Erythroblast (primary cell): ENCODE data around the gene ARID1B.

Experiments
- GATA1 ChIP-seq: IDR thresholded peaks from 2 replicates; pipeline ENCODE4 v1.6.1; 2011; ENCODE audit warnings: low read depth, mild to moderate bottlenecking, control low read depth, low read length, moderate library complexity
- POLR2A ChIP-seq: IDR thresholded peaks from 2 replicates; pipeline ENCODE4 v1.6.1; 2011; ENCODE audit warnings: mild to moderate bottlenecking, low read length

GRCh38 chr6:156914181-156914580 is 137.0 kb downstream of the ARID1B start:
- TF ChIP-seq POLR2A (no peak), GATA1 (no peak)
